HG03139 (cell line): ENCODE data around the gene SMIM41.

Experiments
- ATAC-seq: cut with Tn5 transposase; IDR thresholded peaks from one replicate; pipeline ENCODE4 v1.9.1; 2021; ENCODE audit not compliant: unreplicated experiment

Gene SMIM41

DNA sequence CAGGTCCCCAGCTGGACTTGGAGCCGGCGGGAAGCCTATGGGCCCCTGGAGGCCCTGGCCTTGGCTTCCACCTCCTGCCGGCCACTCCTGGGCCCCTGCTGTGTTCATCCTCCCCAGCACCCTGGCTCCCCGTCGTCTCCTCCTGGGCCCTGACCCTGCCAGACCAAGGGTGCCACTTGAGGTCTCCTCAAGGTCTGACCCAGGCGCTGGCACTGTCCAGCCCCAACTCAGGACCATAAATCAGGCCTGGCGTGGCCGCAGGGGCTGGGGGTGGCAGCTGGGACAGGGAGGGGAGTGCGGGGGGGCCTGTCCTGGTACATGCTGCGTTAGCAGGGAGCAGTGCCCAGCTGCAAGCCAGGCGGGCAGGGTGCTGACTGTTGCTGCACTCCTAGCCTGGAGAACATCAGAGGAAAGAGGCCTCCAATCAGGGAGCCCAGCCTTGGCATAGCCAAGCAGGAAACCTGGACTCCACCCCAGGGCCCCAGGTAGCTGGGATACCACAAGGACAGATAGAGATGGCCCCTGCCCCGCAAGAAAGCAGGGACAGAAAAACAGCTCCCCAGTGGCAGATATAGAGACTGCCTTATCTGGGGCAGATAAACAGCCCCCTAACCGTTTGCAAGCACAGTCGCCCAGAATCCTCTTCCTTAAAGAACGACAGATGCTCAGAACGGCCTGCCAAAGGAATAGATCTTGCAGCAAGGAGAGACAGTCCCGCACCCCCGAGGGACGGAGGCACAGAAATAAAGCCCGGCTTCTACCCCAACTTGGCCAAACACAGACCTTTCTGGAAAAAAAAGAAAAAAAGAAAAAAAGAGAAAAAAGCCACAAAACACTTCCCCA, 16.2 kb upstream of the SMIM41 start:
- ATAC-seq, result no peak

DNA sequence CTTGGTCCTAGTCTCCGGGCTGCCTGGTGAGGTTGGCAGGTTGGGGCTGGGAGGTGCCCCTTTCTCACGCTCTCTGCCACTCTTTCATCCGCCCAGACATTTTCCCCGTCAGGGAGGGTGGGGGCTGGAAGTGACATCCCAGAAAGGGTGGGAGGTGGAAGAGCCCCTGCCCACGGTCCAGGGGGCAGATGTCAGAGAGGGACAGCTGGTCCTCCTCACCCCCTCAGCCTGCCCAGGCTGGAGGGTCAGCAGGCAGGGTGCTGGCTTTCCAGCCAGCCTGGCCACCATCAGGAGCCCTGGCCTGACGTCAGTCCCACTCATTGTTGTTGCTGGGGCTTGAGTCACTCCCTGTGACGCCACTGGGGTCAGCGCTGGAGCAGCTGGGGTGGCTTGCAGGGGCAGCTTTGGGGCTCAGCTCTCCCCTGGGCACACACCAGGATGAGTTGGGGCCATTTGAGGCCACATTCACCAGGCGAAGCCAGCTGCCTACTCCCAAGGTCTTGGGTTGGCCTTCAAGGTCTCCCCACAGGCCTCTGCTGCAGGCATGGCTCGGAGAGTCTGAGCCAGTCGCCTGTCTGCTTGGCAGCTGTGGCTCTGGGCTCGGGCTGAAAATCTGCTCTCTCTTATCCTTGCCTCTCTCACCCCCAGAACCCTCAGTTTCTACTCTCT, 15.4 kb upstream of the SMIM41 start:
- ATAC-seq, result no peak

DNA sequence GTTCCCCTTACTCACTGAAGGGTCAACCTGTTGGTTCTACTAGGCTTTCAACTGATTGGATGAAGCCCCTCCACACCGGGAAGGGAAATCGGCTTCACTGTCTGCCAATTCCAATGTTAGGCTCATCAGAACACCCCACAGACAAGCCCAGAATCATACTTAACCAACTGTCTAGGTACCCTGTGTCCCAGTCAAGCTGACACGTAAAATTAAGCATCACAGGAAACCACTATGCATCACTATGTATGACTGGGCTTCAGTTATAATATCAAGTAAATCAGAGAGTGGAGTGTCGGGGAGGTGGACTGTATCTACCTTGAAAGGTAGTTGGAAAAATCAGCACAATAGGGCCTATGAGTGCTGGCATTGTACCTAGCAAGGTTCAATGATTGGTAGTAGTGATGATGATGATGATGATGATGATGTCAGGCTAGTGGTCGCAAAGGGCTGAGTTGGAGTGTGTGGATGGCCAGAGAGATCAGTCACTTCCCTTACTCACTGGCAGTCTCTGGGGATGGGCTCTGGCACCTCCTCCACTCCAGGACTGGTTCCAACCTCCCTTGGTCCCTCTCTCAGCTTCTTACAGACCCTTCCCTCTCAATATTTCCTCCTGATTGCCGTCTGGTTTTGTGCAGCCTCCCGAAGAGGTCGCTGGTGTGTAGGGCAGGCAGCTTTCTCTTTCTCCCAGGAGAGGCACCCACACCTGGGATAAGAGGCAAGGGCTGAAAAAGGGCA, 13.0 kb upstream of the SMIM41 start:
- ATAC-seq, result no peak

DNA sequence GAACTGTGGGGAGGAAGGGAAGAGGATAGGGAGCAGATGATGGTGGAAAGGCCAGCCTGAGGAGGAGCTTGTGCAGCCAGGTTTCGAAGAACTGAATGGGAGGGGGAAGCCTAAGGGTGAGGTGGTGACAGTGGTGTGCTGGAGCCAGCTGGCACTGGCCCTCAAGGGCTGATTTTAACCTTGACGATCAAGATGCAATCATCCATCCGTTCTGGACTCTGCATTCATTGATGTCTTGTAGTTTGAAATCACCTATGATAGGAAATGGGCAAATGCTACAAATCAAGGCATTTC, 12.5 kb upstream of the SMIM41 start:
- no peak for ATAC-seq

GRCh38 chr12:52069327-52070184, 9.9 kb upstream of the SMIM41 start, which contains the start of gene ATG101:
Gene ATG101, plus strand, starts transcription at chr12:52069978. Its CDS starts 3,673 bp downstream, at chr12:52073651.
- ATAC-seq, result peak; percentile 90

GRCh38 chr12:52070185-52070925, 9.1 kb upstream of the SMIM41 start:
- ATAC-seq, result peak; percentile 7

DNA sequence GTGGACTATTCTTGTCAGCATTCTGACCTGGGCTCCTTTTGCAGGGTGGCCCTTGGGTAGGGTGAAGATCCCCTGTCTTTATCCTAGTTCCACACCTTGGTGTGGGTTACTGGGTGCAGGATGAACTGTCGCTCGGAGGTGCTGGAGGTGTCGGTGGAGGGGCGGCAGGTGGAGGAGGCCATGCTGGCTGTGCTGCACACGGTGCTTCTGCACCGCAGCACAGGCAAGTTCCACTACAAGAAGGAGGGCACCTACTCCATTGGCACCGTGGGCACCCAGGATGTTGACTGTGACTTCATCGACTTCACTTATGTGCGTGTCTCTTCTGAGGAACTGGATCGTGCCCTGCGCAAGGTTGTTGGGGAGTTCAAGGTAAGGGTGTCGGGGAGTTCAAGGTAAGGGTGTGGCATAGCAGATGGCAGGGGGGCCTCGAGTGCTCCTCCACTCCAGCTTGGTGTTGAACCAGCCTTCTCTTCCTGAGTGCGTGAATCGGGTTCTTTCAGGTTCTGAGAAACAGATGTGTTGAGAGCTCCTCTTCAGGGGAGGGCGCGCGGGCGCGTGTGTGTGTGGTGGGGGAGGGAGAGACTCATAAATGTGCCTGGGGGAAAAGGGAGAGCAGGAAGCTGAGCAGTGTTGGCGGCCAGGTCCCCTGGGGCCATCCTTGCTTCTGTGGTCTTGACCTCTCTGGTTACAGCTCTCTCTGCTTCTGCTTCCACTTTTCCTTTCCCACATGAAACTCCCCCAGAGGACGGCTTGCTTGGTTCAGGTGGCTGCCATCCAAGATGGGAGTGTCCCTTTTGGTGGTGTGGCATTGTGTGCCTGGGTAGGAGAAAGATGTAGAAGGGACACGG, 5.7 kb upstream of the SMIM41 start:
- no peak for ATAC-seq

DNA sequence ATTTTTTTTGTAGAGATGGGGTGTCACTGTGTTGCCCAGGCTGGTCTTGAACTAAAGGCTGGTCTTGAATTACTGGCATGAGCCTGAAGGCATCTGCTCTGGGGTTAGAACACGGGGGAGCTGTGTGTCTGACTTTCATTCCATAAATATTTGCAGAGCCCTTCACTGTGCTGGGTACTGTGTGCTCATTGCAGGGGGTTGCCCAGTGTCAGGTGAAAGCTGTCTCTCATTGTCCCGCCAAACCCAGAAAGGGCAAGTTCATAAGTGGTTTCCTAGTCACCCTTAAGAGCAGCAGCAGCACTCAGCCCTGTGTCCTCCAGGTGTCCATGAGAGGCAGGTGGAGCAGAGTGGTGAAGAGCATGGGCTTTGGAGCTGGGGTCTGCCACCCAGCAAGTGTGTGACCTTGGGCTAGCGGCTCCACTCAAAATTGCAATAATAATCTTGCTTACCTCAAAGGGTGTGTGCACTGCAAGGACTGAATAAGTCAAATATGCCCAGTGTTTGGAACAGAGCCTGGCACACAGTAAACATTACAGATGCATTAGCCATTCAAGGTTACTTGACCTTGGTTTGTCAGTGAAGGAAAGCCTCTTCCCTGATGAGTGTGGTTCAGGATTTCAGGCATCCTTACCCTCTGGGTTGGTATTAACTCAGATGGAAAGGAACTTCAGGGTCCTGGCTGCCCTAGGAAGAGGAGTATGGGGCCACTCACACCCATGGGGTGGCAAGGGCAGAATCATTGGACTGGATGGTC, 4.4 kb upstream of the SMIM41 start:
- ATAC-seq, result no peak

GRCh38 chr12:52076811-52077210, 2.7 kb upstream of the SMIM41 start:
- no peak for ATAC-seq

- no peak for ATAC-seq
These were observed 1.2 kb upstream of the SMIM41 start for GRCh38 chr12:52078276-52078675.

DNA sequence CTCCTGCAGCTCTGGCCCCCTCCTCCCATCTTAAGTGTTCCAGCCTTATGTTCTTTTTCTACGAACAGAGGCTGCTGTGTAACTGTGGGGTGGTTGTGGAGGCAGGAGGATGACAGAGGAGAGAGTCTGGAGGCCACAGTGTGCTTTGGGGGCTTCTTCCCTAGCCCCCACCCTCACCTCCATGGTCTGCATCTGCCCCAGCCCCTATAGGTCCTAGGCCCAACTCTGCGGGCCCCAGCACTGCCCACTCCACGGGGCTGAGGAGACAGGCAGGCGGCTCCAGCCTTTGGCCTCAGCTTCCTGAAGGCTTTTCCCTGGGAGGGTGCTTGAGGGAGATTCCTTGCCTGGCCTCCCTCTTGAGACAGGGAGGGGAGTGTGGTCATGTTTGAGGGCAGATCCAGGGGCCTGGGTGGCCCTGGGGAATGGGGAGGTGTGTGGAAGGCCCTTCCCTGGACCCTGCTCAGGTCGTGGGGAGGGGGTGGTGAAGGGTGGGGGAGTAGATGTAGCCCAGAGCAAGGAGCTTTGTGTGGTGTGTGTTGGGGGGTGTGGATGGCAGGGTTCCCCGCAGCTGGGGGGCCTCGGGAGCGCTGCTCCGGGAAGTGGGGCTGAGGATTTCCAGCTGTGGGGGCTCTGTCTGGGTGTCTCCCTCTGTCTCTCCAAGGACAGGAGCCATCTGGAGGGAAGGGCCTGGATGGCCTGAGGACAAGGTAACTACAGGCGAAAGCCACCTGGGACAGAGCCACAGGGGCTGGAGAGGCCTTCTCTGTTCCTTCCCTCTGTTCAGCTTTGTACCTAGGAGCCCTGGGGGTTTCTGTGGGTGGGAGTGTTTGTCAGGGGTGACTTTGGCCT, 1.1 kb downstream of the SMIM41 start:
- no peak for ATAC-seq

- peak; percentile 65 for ATAC-seq
These were observed 1.8 kb downstream of the SMIM41 start for GRCh38 chr12:52081263-52081733.

GRCh38 chr12:52082026-52082668, 2.6 kb downstream of the SMIM41 start:
- no peak for ATAC-seq

GRCh38 chr12:52082669-52082987, 3.1 kb downstream of the SMIM41 start:
- no peak for ATAC-seq

- no peak for ATAC-seq
These were observed 3.6 kb downstream of the SMIM41 start for GRCh38 chr12:52082988-52083637.

DNA sequence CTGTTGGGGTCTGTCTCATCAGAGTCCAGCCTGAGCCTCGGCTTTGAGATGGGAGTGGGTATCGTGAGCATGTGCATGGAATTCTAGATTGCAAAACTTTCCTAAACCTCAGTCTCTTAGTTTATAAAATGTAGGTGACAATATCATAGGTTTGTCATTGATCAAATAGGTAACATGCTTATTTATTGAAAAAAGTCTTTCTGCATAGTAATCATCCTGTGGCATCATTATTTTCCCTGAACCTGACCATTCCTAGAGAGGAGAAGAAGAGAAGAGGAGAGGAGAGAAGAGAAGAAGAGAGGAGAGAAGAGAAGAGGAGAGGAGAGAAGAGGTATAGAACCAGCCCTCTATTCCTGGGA, 4.1 kb downstream of the SMIM41 start:
- no peak for ATAC-seq
